ENCODE results near the gene STPG1.

Gene STPG1

DNA sequence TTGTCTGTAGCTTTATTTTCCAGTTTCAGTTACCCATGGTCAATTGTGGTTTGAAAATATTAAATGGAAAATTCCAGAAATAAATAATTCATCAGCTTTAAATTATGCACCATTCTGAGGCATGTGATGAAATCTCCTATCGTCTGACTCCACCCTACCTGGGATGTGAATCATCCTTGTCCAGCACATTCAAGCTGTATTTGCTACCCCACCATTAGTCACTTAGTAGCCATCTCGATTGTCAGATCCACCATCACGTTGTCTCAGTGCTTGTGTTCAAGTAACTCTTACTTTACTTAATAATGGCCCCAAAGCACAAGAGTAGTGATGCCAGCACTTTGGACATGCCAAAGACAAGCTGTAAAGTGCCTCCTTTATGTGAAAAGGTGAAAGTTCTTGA lies 4.0 kb downstream of the STPG1 start:
- Histone ChIP-seq H3K36me3 (no peaks in the 10 kb centered on the region), H3K4me3 (ENCODE audit: low read depth, low read length) (no peak overlapping the region), H3K9me3 (no peaks in the 10 kb centered on the region), H3K27me3 (no peaks in the 10 kb centered on the region), H3K4me1 (no peaks in the 10 kb centered on the region)
- no peak for DNase-seq
- TF ChIP-seq, protein P1, sequence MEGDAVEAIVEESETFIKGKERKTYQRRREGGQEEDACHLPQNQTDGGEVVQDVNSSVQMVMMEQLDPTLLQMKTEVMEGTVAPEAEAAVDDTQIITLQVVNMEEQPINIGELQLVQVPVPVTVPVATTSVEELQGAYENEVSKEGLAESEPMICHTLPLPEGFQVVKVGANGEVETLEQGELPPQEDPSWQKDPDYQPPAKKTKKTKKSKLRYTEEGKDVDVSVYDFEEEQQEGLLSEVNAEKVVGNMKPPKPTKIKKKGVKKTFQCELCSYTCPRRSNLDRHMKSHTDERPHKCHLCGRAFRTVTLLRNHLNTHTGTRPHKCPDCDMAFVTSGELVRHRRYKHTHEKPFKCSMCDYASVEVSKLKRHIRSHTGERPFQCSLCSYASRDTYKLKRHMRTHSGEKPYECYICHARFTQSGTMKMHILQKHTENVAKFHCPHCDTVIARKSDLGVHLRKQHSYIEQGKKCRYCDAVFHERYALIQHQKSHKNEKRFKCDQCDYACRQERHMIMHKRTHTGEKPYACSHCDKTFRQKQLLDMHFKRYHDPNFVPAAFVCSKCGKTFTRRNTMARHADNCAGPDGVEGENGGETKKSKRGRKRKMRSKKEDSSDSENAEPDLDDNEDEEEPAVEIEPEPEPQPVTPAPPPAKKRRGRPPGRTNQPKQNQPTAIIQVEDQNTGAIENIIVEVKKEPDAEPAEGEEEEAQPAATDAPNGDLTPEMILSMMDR (IDR thresholded peaks at IDR 0.05; ENCODE audit: low read depth, low read length): no peak

GRCh38 chr1:24406788-24407187 lies 6.8 kb downstream of the STPG1 start:
- no peak overlapping the region for H3K4me3 ChIP-seq (ENCODE audit: low read depth, low read length)
- no peaks in the 10 kb centered on the region for H3K4me1 ChIP-seq
- H3K9me3 ChIP-seq: no peaks in the 10 kb centered on the region
- H3K27me3 ChIP-seq: no peaks in the 10 kb centered on the region
- TF ChIP-seq, protein P1 (IDR thresholded peaks at IDR 0.05; ENCODE audit: low read depth, low read length): no peak
- DNase-seq: no peak
- H3K36me3 ChIP-seq: no peaks in the 10 kb centered on the region

- Histone ChIP-seq H3K27me3 (no peaks in the 10 kb centered on the region), H3K4me1 (no peaks in the 10 kb centered on the region), H3K36me3 (no peaks in the 10 kb centered on the region), H3K4me3 (ENCODE audit: low read depth, low read length) (no peak overlapping the region), H3K9me3 (no peaks in the 10 kb centered on the region)
- TF ChIP-seq, protein P1 (IDR thresholded peaks at IDR 0.05; ENCODE audit: low read depth, low read length): no peak
- DNase-seq: no peak
Measured at GRCh38 chr1:24403806-24404205, 9.8 kb downstream of the STPG1 start.

DNA sequence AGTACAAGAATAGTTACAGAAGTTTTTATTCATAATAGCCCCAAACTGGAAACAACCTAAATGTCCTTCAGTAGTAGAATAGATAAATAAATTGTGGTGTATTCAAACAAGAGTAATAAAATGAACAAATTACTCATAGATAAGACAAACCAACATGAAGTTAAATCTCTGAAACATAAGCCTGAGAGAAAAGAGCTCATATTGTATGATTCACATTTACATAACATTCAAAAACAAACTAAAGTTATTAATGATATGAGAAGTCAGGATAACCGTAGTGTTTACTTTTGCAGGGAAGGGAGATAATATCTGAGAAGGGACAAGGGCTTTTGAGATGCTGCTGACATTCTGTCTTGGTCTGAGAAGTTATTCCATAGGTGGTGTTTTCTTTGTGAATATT lies 13.5 kb downstream of the STPG1 start:
- no peaks in the 10 kb centered on the region for H3K4me1 ChIP-seq
- H3K27me3 ChIP-seq: no peaks in the 10 kb centered on the region

GRCh38 chr1:24393892-24394291 lies 19.7 kb downstream of the STPG1 start:
- Histone ChIP-seq H3K36me3 (no peaks in the 10 kb centered on the region), H3K9me3 (no peaks in the 10 kb centered on the region), H3K27me3 (no peaks in the 10 kb centered on the region), H3K4me1 (no peaks in the 10 kb centered on the region), H3K4me3 (ENCODE audit: low read depth, low read length) (no peak overlapping the region)
- no peak for DNase-seq
- TF ChIP-seq, protein P1 (IDR thresholded peaks at IDR 0.05; ENCODE audit: low read depth, low read length): no peak

More for the DNA sequence above, 13.5 kb downstream of the STPG1 start:
- no peak for DNase-seq
- Histone ChIP-seq H3K9me3 (no peaks in the 10 kb centered on the region), H3K4me3 (ENCODE audit: low read depth, low read length) (no peak overlapping the region), H3K36me3 (no peaks in the 10 kb centered on the region)
- TF ChIP-seq, protein P1 (IDR thresholded peaks at IDR 0.05; ENCODE audit: low read depth, low read length): no peak

DNA sequence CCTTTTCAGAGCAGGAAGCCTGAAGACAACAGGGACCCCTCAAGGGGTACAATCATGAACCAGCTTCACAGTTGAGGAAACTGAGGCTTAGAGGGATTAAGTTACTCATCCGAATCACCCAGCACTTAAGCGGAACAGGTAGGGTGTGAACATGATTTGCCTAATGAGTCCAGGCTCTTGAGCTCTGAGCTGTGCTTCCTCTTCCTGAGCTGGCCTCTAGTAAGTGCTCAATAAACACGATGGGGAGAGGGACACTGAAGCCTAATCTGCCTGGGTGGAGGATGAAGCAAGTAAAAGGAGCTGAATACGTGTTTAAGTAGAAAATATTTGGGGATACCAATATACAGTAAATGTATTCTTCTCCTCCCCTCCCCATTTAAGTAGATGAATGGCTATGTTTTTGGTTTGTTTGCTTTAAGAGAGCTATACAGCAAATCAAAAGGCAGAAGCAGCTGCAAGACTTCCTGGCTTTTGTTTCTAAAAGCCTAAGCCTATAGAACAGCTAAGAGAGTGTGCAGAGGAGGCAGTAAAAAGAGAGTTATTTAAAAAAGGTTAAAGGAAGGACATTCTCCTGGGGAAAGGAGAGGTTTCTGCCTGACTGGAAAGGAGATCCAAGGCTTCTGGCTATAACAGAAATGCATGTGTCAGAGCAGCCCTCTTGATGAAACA lies 20.5 kb downstream of the STPG1 start:
- Histone ChIP-seq H3K27me3 (no peaks in the 10 kb centered on the region), H3K36me3 (no peaks in the 10 kb centered on the region), H3K4me3 (ENCODE audit: low read depth, low read length) (no peak overlapping the region), H3K9me3 (no peaks in the 10 kb centered on the region), H3K4me1 (no peaks in the 10 kb centered on the region)
- no peak for DNase-seq
- TF ChIP-seq, protein P1 (IDR thresholded peaks at IDR 0.05; ENCODE audit: low read depth, low read length): no peak

All from BE2C (cell line).